MM.1S (cell line): ENCODE data around the gene DGKG.

Experiments
- EZH2 ChIP-seq: fragments of 300-600 bp; sonication (generic); optimal IDR thresholded peaks from 2 replicates; pipeline ENCODE3; 2017; ENCODE audit warnings: low read depth, mild to moderate bottlenecking, antibody characterized with exemption, low read length, mixed read lengths
- EZH2phosphoT487 ChIP-seq: fragments of 300-600 bp; sonication (generic); IDR thresholded peaks from 2 replicates; pipeline ENCODE4 v1.6.1; 2018; ENCODE audit warnings: antibody characterized with exemption, low read length
- TF ChIP-seq, protein P1 (sequence below): fragments of 300-600 bp; sonication (generic); IDR thresholded peaks from 2 replicates; pipeline ENCODE4 v1.5.1; 2016; ENCODE audit warnings: antibody characterized with exemption, low read length, mixed read lengths

DNA sequence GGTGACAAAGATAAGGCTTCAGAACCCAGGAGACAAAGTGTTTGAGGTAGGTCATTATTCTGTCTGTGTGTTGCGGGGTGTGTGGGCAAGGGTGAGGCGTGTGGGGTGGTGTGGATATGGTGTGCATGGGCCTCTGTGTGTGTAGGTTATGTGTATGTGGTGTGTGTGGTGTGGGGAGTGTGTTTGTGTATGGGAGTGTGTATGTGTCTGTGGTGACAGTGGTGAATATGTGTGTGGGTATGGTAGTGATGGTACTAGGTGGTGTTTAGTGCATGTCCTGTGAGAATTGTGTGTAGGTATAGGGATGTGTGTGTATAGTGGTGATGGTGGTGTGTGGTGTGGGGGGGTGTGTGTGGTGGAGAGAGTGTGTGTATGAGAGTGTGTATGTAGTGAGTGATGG is 236.9 kb downstream of the DGKG start:
- TF ChIP-seq, protein P1, sequence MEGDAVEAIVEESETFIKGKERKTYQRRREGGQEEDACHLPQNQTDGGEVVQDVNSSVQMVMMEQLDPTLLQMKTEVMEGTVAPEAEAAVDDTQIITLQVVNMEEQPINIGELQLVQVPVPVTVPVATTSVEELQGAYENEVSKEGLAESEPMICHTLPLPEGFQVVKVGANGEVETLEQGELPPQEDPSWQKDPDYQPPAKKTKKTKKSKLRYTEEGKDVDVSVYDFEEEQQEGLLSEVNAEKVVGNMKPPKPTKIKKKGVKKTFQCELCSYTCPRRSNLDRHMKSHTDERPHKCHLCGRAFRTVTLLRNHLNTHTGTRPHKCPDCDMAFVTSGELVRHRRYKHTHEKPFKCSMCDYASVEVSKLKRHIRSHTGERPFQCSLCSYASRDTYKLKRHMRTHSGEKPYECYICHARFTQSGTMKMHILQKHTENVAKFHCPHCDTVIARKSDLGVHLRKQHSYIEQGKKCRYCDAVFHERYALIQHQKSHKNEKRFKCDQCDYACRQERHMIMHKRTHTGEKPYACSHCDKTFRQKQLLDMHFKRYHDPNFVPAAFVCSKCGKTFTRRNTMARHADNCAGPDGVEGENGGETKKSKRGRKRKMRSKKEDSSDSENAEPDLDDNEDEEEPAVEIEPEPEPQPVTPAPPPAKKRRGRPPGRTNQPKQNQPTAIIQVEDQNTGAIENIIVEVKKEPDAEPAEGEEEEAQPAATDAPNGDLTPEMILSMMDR, result no peak
- TF ChIP-seq EZH2 (no peak), EZH2phosphoT487 (no peak)
